A549 treated with dexamethasone at 1 μM for 4 hours (cell line): ENCODE results near the gene GALNT12. TPM values are rescaled to one million over a fixed set of nuclear protein-coding genes. Genes with fewer than 3 reads are reported as not detected.

Source experiments
- total RNA-seq: library from RNA; stranded (reverse); fragments of 200-300 nt; extraction: Qiagen RNA extraction; gene quantifications from 5 replicates; pipeline ENCODE4 v1.2.3, GENCODE V29; 2022

The GALNT12 gene, protein sequence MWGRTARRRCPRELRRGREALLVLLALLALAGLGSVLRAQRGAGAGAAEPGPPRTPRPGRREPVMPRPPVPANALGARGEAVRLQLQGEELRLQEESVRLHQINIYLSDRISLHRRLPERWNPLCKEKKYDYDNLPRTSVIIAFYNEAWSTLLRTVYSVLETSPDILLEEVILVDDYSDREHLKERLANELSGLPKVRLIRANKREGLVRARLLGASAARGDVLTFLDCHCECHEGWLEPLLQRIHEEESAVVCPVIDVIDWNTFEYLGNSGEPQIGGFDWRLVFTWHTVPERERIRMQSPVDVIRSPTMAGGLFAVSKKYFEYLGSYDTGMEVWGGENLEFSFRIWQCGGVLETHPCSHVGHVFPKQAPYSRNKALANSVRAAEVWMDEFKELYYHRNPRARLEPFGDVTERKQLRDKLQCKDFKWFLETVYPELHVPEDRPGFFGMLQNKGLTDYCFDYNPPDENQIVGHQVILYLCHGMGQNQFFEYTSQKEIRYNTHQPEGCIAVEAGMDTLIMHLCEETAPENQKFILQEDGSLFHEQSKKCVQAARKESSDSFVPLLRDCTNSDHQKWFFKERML
- total RNA-seq: 2.8 to 4.0 TPM (median 3.7 TPM) in 5 replicates

DNA sequence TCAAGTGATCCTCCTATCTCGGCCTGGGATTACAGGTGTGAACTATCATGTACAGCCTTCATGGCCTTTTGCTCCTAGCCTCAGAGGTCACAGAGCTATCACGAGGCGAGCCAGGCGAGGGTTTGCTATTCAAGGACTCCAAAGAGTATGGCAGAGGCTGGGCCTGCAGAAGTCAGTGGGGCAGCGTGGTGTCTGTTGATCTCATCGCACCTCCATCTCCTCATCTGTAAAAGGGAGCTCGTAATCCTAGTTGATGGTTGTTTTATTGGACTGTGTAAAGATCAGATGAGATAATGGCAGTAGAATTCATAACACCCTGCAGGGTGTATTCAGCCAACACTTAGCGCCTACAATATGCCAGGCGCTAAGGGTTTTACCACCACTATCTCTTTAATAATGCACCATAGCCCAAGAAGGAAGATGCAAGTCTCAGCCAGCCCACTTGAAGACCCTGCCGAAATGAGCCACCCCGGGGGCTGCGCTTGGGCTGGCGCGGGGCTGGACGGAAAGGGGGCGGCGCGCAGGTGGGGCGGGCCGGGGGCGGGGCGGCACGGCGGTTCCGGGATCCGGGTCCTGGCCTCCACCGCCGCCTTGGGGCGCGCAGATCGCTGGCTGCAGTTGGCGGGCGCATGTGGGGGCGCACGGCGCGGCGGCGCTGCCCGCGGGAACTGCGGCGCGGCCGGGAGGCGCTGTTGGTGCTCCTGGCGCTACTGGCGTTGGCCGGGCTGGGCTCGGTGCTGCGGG, at the start of gene GALNT12:
Gene GALNT12 (plus strand): TSS at position 601 of the 744 bp plus-strand sequence. CDS start 29 bp downstream, at position 630.

GRCh38 chr9:98796364-98797101, 10.9 kb upstream of the GALNT12 start, which contains the start of gene ANKS6:
Gene ANKS6, minus strand, starts transcription at chr9:98796555. Its CDS starts 64 bp downstream, at chr9:98796491.

Other genes starting within 250 kb of the GALNT12 start
- 0.19 to 0.28 TPM (median 0.27 TPM) in 5 replicates for gene GABBR2, start 98.7 kb upstream of the GALNT12 start, total RNA-seq
- gene ANKS6, start 11.1 kb upstream of the GALNT12 start, total RNA-seq: 11.3 to 22.3 TPM (median 20.2 TPM) in 5 replicates
- gene COL15A1, start 136.2 kb downstream of the GALNT12 start, total RNA-seq: 0.49 to 0.88 TPM (median 0.59 TPM) in 5 replicates